PC-9 (cell line): Measurements from ENCODE around the gene DAGLB. TPM values are rescaled to one million over a fixed set of nuclear protein-coding genes. Genes with fewer than 3 reads are reported as not detected.
"Not testable (repeated sequence)": the region's sequence is repeated elsewhere in the genome, so short reads cannot be mapped to it uniquely, and the experiment has no call there.

Experiments
- BruUV-seq: library from RNA; stranded (reverse); fragments of 400-500 nt; replicated peaks from 2 replicates; lab custom pipeline; 2021; lab: Mats Ljungman, UMichigan
- CTCF ChIA-PET: fragments of 300-600 bp; sonication (Branson Sonifier 250); formaldehyde crosslinking; loops from one replicate; lab custom pipeline; 2022; ENCODE audit warnings: antibody characterized with exemption; lab: Charles Lee
- POLR2A ChIA-PET: fragments of 300-600 bp; sonication (Branson Sonifier 250); formaldehyde crosslinking; loops from one replicate; lab custom pipeline; 2022; ENCODE audit warnings: antibody characterized with exemption; ENCODE audit not compliant: unreplicated experiment; lab: Charles Lee
- DNase-seq, 2 experiments: peaks; one replicate each; pipeline versions ENCODE4 v3.0.0 to v3.0.0-alpha.2; 2015 to 2022; ENCODE audit warnings: mixed read lengths in 1 of 2
- H2AFZ ChIP-seq: fragments of 200-600 bp; sonication (generic); 2 replicates; pipeline ENCODE4 v1.8.1; 2017; ENCODE audit warnings: antibody characterized with exemption
- H3F3A ChIP-seq: fragments of 200-600 bp; sonication (generic); 2 replicates; pipeline ENCODE4 v1.8.1; 2017; ENCODE audit warnings: antibody characterized with exemption, mild to moderate bottlenecking, low read depth; ENCODE audit not compliant: insufficient read depth
- H3K27ac ChIP-seq: fragments of 200-600 bp; sonication (generic); 2 replicates; pipeline ENCODE4 v1.6.1; 2016; ENCODE audit warnings: mixed run types
- H3K27me3 ChIP-seq: fragments of 200-600 bp; sonication (generic); 2 replicates; pipeline ENCODE4 v1.6.1; 2016; ENCODE audit warnings: low read depth, mixed run types; ENCODE audit not compliant: insufficient read depth
- H3K36me3 ChIP-seq: fragments of 200-600 bp; sonication (generic); 2 replicates; pipeline ENCODE4 v1.6.1; 2016; ENCODE audit warnings: low read depth, mixed run types
- H3K4me1 ChIP-seq: fragments of 200-600 bp; sonication (generic); replicated peaks from 2 replicates; pipeline ENCODE4 v1.6.1; 2016; ENCODE audit warnings: mixed run types; ENCODE audit not compliant: insufficient read depth
- H3K4me2 ChIP-seq: fragments of 200-600 bp; sonication (generic); 2 replicates; pipeline ENCODE4 v1.6.1; 2017; ENCODE audit warnings: mixed run types
- H3K4me3 ChIP-seq: fragments of 200-600 bp; sonication (generic); 2 replicates; pipeline ENCODE4 v1.6.1; 2016; ENCODE audit warnings: mixed run types
- H3K79me2 ChIP-seq: fragments of 200-600 bp; sonication (generic); 2 replicates; pipeline ENCODE4 v1.6.1; 2017; ENCODE audit warnings: low read depth, mixed run types
- H3K9me2 ChIP-seq: fragments of 200-600 bp; sonication (generic); 2 replicates; pipeline ENCODE4 v1.8.1; 2017; ENCODE audit warnings: mild to moderate bottlenecking; ENCODE audit not compliant: insufficient read depth
- H3K9me3 ChIP-seq: fragments of 200-600 bp; sonication (generic); 2 replicates; pipeline ENCODE4 v1.8.1; 2016; ENCODE audit warnings: low read depth; ENCODE audit not compliant: insufficient read depth
- H4K20me1 ChIP-seq: fragments of 200-600 bp; sonication (generic); 2 replicates; pipeline ENCODE4 v1.8.1; 2017; ENCODE audit not compliant: insufficient read depth
- CTCF ChIP-seq: fragments of 200-600 bp; sonication (generic); conservative IDR thresholded peaks from 2 replicates; pipeline ENCODE4 v1.6.1; 2017; ENCODE audit warnings: mixed run types, antibody characterized with exemption, mild to moderate bottlenecking, moderate library complexity
- EZH2 ChIP-seq: fragments of 200-600 bp; sonication (generic); IDR thresholded peaks from 2 replicates; pipeline ENCODE4 v1.8.0; 2017; ENCODE audit warnings: antibody characterized with exemption, low read depth
- intact Hi-C: fragments of 100-400 bp; cut with micrococcal nuclease; formaldehyde crosslinking; loops from one replicate; pipeline ENCODE4 v1.10.0; 2022; ENCODE audit not compliant: unreplicated experiment
- total RNA-seq: library from RNA; stranded (reverse); gene quantifications from 2 replicates; pipeline ENCODE4 v1.2.3, GENCODE V29; 2021

Gene DAGLB
- total RNA-seq, 1 experiment from 2014 or later = 46.7 TPM

- Histone ChIP-seq H3F3A (peaks cover 63% of the 10 kb centered on the region), H2AFZ (no peak overlapping the region), H3K4me1 (no peaks in the 10 kb centered on the region), H3K9me2 (no peaks in the 10 kb centered on the region), H3K9me3 (no peaks in the 10 kb centered on the region), H4K20me1 (peaks cover 4% of the 10 kb centered on the region; the same call in 1 of the 2 replicates), H3K79me2 (no peaks in the 10 kb centered on the region), H3K27ac (no peak overlapping the region), H3K27me3 (no peaks in the 10 kb centered on the region), H3K4me2 (no peak overlapping the region), H3K36me3 (peaks cover 25% of the 10 kb centered on the region), H3K4me3 (no peak overlapping the region)
- TF ChIP-seq CTCF (no peak), EZH2 (no peak)
- DNase-seq = no peak
- ChIA-PET CTCF (no interaction called here), POLR2A (no interaction called here)
- intact Hi-C loops = no loop called here
- BruUV-seq = TSS peak; percentile 14
Observed at GRCh38 chr7:6460990-6461584, 13.3 kb upstream of the DAGLB start.

DNA sequence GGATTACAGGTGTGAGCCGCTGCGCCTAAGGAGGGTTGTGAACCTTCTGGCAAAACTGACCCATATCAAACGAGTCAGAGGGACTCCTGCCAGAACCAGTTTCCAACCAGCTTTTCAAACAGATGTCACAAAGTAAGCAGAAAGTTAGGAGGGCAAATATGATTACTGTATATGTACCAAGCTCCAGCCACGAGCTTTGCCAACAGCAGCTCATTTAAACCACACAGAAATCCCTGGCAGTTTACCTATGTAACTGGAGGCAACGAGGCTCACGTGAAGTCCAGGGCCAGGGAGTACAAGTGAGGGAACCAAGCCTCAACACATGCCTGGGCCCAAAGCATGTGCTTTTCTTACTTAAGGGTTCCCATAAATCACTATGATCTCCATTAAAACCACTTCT is 12.5 kb upstream of the DAGLB start:
- no peaks in the 10 kb centered on the region for H3K9me3 ChIP-seq
- no peaks in the 10 kb centered on the region for H3K79me2 ChIP-seq
- intact Hi-C loops = no loop called here
- H3F3A ChIP-seq = peaks cover 56% of the 10 kb centered on the region
- no peaks in the 10 kb centered on the region for H3K27me3 ChIP-seq
- BruUV-seq = no TSS peak
- CTCF ChIA-PET = interaction anchor here (0.6 kb wide), 2 partner anchors 13 to 70 kb away, joined by 6 to 9 read pairs; partner anchors contain the start of gene DAGLB
- H3K4me2 ChIP-seq = no peak overlapping the region
- no peaks in the 10 kb centered on the region for H3K4me1 ChIP-seq
- peaks cover 4% of the 10 kb centered on the region; the same call in 1 of the 2 replicates for H4K20me1 ChIP-seq
- peaks cover 18% of the 10 kb centered on the region for H3K36me3 ChIP-seq
- no peak for DNase-seq
- POLR2A ChIA-PET = no interaction called here
- no peak overlapping the region for H3K4me3 ChIP-seq
- H2AFZ ChIP-seq = no peak overlapping the region
- H3K9me2 ChIP-seq = no peaks in the 10 kb centered on the region
- H3K27ac ChIP-seq = no peak overlapping the region; the same call in 1 of the 2 replicates
- TF ChIP-seq EZH2 (no peak), CTCF (no peak)

DNA sequence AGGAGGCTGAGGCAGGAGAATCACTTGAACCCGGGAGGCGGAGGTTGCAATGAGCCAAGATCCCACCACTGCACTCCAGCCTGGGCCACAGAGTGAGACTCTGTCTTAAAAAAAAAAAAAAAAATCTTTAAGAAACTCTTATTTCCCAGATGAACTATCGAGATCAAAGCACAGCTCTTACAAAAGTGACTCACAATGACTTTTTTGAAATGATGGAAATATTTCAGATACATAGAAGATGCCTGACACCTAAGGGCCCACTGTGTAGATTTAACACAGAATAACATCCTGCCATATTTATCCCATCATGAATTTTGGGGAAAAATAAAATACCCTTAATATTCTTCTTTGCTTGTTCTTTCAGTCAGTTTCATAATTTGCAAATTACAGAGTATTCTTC is 10.9 kb upstream of the DAGLB start:
- H3K27me3 ChIP-seq, H3K4me1 ChIP-seq, H3K9me2 ChIP-seq, H2AFZ ChIP-seq, H3K4me3 ChIP-seq, H3K4me2 ChIP-seq, intact Hi-C loops, BruUV-seq, CTCF ChIA-PET, H3K27ac ChIP-seq, H3K9me3 ChIP-seq, H3K79me2 ChIP-seq, DNase-seq, POLR2A ChIA-PET, H4K20me1 ChIP-seq: not testable (repeated sequence)
- peaks cover 53% of the 10 kb centered on the region for H3F3A ChIP-seq
- peaks cover 18% of the 10 kb centered on the region for H3K36me3 ChIP-seq
